NB4 (cell line): ENCODE data around the gene ZNF214.

Experiments used
- POLR2A ChIP-seq: IDR thresholded peaks from 2 replicates; pipeline ENCODE4 v1.6.1; 2011; ENCODE audit warnings: mild to moderate bottlenecking; ENCODE audit not compliant: insufficient read length; ENCODE audit errors: extremely low read depth
- TF ChIP-seq, protein P1 (sequence below): IDR thresholded peaks from one replicate; pipeline ENCODE4 v1.5.1; 2012; ENCODE audit warnings: low read depth, low read length

DNA sequence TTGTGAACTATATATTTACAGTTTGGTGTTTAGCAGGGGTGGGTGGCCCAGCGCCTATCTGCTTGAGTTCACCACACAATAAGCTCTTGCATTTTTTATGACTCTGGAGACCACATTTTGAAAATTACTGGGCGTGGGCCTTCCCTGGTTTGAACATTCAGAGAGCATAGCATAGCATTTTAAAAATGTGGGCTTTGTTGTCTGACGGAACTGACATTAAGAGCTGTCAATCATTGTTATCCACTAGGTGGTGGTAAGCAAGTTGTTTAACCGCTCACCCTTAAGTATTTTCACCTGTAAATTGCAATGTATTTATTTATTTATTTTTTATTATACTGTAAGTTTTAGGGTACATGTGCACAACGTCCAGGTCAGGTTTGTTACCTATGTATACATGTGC is 1.2 kb upstream of the ZNF214 start:
- TF ChIP-seq, protein P1, sequence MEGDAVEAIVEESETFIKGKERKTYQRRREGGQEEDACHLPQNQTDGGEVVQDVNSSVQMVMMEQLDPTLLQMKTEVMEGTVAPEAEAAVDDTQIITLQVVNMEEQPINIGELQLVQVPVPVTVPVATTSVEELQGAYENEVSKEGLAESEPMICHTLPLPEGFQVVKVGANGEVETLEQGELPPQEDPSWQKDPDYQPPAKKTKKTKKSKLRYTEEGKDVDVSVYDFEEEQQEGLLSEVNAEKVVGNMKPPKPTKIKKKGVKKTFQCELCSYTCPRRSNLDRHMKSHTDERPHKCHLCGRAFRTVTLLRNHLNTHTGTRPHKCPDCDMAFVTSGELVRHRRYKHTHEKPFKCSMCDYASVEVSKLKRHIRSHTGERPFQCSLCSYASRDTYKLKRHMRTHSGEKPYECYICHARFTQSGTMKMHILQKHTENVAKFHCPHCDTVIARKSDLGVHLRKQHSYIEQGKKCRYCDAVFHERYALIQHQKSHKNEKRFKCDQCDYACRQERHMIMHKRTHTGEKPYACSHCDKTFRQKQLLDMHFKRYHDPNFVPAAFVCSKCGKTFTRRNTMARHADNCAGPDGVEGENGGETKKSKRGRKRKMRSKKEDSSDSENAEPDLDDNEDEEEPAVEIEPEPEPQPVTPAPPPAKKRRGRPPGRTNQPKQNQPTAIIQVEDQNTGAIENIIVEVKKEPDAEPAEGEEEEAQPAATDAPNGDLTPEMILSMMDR = no peak
- no peak for TF ChIP-seq POLR2A
